Transverse colon (tissue), 4 donors: ENCODE measurements around the gene PARVA. TPM values are rescaled to one million over a fixed set of nuclear protein-coding genes. Genes with fewer than 3 reads are reported as not detected.

Experiments
- DNase-seq: peaks from one replicate; pipeline ENCODE4 v3.0.0-alpha.2; 2019
- H3K27ac ChIP-seq, 4 donors: fragments of 200-600 bp; sonication (generic); 2 replicates each; pipeline ENCODE4 v1.5.1; 2016 to 2018; ENCODE audit warnings: inconsistent platforms in 4 of 4
- H3K27me3 ChIP-seq: fragments of 200-600 bp; sonication (generic); 2 replicates; pipeline ENCODE4 v1.5.1; 2017; ENCODE audit warnings: inconsistent platforms
- H3K36me3 ChIP-seq, 4 donors: fragments of 200-600 bp; sonication (generic); 2 replicates each; pipeline ENCODE4 v1.5.1; 2017 to 2019; ENCODE audit warnings: inconsistent platforms in 4 of 4
- H3K4me1 ChIP-seq, 4 donors: fragments of 200-600 bp; sonication (generic); 2 replicates each; pipeline ENCODE4 v1.5.1; 2017 to 2020; ENCODE audit warnings: inconsistent platforms in 4 of 4
- H3K4me3 ChIP-seq, 4 donors: fragments of 200-600 bp; sonication (generic); 1 replicate in 1 of 4; 2 replicates in 3 of 4; pipeline versions ENCODE4 v1.5.1 to v1.6.1; 2017 to 2019; ENCODE audit warnings: inconsistent platforms in 4 of 4
- H3K9me3 ChIP-seq, 2 donors: fragments of 200-600 bp; sonication (generic); 2 replicates each; pipeline ENCODE4 v1.5.1; 2017 to 2019; ENCODE audit warnings: inconsistent platforms in 2 of 2
- EP300 ChIP-seq: sonication (generic); formaldehyde crosslinking; IDR thresholded peaks from one replicate; pipeline ENCODE4 v1.6.1; 2017; ENCODE audit warnings: antibody characterized with exemption, low read depth
- POLR2A ChIP-seq: fragments of 450-650 bp; IDR thresholded peaks from one replicate; pipeline ENCODE4 v1.6.1; 2016; ENCODE audit warnings: antibody characterized with exemption, mild to moderate bottlenecking, moderate library complexity
- POLR2AphosphoS5 ChIP-seq, 3 donors: sonication (generic); formaldehyde crosslinking; IDR thresholded peaks; one replicate each; pipeline ENCODE4 v1.6.1; 2016; ENCODE audit warnings: antibody characterized with exemption in 3 of 3
- WGBS, 2 donors: methylation state at CpG; one replicate each; pipeline ENCODE4 v1.1.5; 2018; ENCODE audit warnings: low coverage in 1 of 2; 5-methylcytosine and 5-hydroxymethylcytosine counted together
- in situ Hi-C, 4 donors: fragments of 200-750 bp; cut with MboI; loops; one replicate each; pipeline versions ENCODE4 v1.15.0 to v1.15.1; 2017; ENCODE audit warnings: low sequenced_read_pairs in 3 of 4, low pct_ligation_motif_present in 1 of 4, low pct_unique_long_range_greater_than_20kb in 1 of 4
- intact Hi-C: fragments of 100-400 bp; cut with DNase I; formaldehyde crosslinking; loops from one replicate; pipeline ENCODE4 v1.15.1; 2023; ENCODE audit warnings: low total_unique reads
- total RNA-seq, 4 donors: library from RNA; depleted of rRNA; stranded (reverse); fragments of >200 nt; gene quantifications; one replicate each; pipeline ENCODE4 v1.1.0, GENCODE V29; 2016
- TF ChIP-seq, protein P1 (sequence below), 5 experiments: fragments of 200-600 bp in 3 of 5; fragments of 450-650 bp in 2 of 5; sonication (generic) in 3 of 5; IDR thresholded peaks; 1 replicate in 2 of 5; 2 replicates in 3 of 5; pipeline ENCODE4 v1.5.1; 2016 to 2017; ENCODE audit warnings: antibody characterized with exemption in 5 of 5, inconsistent platforms in 3 of 5, mild to moderate bottlenecking in 2 of 5, moderate library complexity in 1 of 5

Gene PARVA
- total RNA-seq, 4 donors from 2014 or later: 34.3 to 82.0 (median 45.1) TPM

DNA sequence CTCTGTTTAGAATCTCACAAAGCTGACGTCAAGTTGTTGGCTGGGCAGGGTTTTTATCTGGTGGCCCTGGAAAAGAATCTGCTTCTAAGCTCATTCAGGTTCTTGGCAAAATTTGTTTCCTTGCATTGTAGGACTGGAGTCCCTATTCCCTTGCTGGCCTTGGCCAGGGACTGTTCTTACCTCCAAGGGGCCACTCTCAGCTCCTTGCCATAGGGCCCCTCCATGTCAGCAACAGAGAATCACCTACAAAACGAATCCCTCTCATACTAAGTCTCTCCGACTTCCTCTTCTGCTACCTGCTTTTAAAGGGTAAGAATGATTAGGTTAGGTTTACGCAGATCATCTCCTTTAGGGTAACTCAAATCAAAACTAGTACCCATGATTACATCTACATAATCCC lies 63.2 kb downstream of the PARVA start:
- no peak overlapping the region for H3K4me3 ChIP-seq
- peaks cover 0 to 30% (median 5%) of the 10 kb centered on the region in 4 donors for H3K4me1 ChIP-seq
- H3K27ac ChIP-seq: peak overlapping the region; percentile 65 to 70 (median 68)
- 88 to 100% methylated on average over 1 to 4 of the region's 4 CpGs for WGBS, 2 donors
- no peak for TF ChIP-seq EP300
- TF ChIP-seq POLR2AphosphoS5 (IDR thresholded peaks at IDR 0.05): no peak
- no peak for TF ChIP-seq POLR2A
- TF ChIP-seq, protein P1, sequence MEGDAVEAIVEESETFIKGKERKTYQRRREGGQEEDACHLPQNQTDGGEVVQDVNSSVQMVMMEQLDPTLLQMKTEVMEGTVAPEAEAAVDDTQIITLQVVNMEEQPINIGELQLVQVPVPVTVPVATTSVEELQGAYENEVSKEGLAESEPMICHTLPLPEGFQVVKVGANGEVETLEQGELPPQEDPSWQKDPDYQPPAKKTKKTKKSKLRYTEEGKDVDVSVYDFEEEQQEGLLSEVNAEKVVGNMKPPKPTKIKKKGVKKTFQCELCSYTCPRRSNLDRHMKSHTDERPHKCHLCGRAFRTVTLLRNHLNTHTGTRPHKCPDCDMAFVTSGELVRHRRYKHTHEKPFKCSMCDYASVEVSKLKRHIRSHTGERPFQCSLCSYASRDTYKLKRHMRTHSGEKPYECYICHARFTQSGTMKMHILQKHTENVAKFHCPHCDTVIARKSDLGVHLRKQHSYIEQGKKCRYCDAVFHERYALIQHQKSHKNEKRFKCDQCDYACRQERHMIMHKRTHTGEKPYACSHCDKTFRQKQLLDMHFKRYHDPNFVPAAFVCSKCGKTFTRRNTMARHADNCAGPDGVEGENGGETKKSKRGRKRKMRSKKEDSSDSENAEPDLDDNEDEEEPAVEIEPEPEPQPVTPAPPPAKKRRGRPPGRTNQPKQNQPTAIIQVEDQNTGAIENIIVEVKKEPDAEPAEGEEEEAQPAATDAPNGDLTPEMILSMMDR (IDR thresholded peaks at IDR 0.05): no peak
- H3K36me3 ChIP-seq: peaks cover 0 to 6% (median 0%) of the 10 kb centered on the region in 4 donors
- in situ Hi-C loops: no loop called here
- H3K9me3 ChIP-seq: no peaks in the 10 kb centered on the region
- no peak for DNase-seq
- intact Hi-C loops: no loop called here
- H3K27me3 ChIP-seq: no peaks in the 10 kb centered on the region

DNA sequence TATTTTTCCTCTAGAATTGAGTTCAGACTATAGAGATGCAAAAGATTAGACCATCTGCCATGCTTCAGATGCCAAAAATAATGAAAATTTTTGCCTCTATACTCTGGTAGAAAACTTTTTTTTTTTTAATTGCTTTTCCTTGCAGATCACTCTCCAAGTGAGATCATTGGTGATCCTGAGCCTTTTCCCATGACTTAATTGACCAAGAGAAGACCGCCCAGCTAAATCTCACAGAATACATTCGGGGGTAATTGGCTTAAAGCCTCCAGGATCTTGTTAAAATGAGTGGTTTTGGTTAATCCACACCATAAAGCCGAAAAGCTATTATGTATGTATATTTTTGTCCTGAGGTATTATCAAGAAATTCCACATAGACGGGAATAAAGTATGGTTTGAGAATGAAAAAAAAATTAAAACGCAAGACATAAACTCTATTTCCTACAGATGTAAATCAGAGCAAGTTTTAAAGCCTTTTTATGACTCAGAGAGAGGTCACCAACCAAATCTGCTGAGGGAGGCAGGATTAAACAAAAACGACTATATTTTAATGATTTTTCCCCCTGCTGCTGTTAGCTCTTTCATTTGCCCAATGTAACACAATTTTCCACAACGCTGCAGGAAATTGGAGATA lies 64.0 kb downstream of the PARVA start:
- Histone ChIP-seq H3K27me3 (no peaks in the 10 kb centered on the region), H3K9me3 (no peaks in the 10 kb centered on the region), H3K27ac (peak overlapping the region; percentile 36 to 67 (median 38)), H3K4me3 (no peak overlapping the region), H3K4me1 (peaks cover 0 to 25% (median 5%) of the 10 kb centered on the region in 4 donors), H3K36me3 (peaks cover 0 to 6% (median 0%) of the 10 kb centered on the region in 4 donors)
- 50 to 67% methylated on average over 6 to 7 of the region's 7 CpGs for WGBS, 2 donors
- in situ Hi-C loops (no loop called here), intact Hi-C loops (no loop called here)
- TF ChIP-seq, protein P1 (IDR thresholded peaks at IDR 0.05): no peak
- TF ChIP-seq POLR2A: no peak
- no peak for TF ChIP-seq EP300
- TF ChIP-seq POLR2AphosphoS5 (IDR thresholded peaks at IDR 0.05): no peak
- DNase-seq: no peak

DNA sequence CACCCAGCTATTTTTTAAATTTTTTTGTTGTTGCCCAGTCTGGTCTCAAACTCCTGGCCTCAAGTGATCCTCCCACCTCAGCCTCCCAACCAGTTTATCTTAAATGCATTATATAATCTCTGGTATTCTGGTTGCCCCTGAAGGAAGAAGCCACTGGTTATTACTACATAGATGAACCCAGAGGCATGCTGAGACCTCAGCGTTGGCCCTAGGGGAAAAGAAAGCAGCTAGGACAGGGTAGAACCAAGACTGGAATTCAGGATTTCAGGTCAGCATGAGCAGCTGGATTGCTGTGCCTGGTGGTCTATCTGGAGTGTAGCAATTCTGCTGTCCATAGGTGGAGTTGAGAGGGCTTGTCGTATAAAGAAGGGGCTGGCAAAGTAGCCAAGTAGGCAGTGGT lies 67.2 kb downstream of the PARVA start:
- DNase-seq: no peak
- H3K4me3 ChIP-seq: no peak overlapping the region
- H3K27me3 ChIP-seq: no peaks in the 10 kb centered on the region
- peaks cover 0 to 6% (median 0%) of the 10 kb centered on the region in 4 donors for H3K36me3 ChIP-seq
- peaks cover 0 to 12% (median 2%) of the 10 kb centered on the region in 4 donors for H3K4me1 ChIP-seq
- no peaks in the 10 kb centered on the region for H3K9me3 ChIP-seq
- in situ Hi-C loops (no loop called here), intact Hi-C loops (no loop called here)
- 59% methylated on average over 2 of the region's 2 CpGs; no CpG with 5 or more reads in 1 of the 2 donors for WGBS, 2 donors
- no peak overlapping the region for H3K27ac ChIP-seq
- TF ChIP-seq POLR2A (no peak), POLR2AphosphoS5 (IDR thresholded peaks at IDR 0.05) (no peak), EP300 (no peak)
- TF ChIP-seq, protein P1 (IDR thresholded peaks at IDR 0.05): no peak

DNA sequence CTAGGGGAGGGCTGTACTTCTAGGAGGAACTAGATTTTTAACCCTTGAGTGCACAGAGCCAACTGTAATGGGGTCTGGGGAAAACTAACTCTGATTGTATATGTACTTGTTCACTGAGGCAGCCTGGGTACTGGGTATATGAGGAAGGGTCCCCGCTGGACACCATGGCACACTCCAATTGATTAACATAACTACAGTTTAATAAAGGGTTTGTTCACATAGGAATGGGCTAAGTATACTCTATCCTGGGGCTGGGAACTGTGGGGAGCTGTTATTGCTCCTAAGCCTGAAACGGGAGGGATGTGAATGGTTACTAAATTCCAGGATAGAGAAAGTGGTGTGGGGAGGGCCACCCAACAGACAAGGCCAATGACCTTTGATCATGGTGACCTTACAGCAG lies 67.6 kb downstream of the PARVA start:
- Histone ChIP-seq H3K4me1 (peaks cover 0 to 8% (median 2%) of the 10 kb centered on the region in 4 donors), H3K27ac (peak overlapping the region in 1 of 4 donors; percentile 9), H3K4me3 (no peak overlapping the region), H3K27me3 (no peaks in the 10 kb centered on the region), H3K9me3 (no peaks in the 10 kb centered on the region), H3K36me3 (peaks cover 0 to 6% (median 0%) of the 10 kb centered on the region in 4 donors)
- WGBS, 2 donors: 50 to 87% methylated on average over 1 to 2 of the region's 2 CpGs
- TF ChIP-seq, protein P1 (IDR thresholded peaks at IDR 0.05): no peak
- TF ChIP-seq EP300 (no peak), POLR2AphosphoS5 (IDR thresholded peaks at IDR 0.05) (no peak), POLR2A (no peak)
- no peak for DNase-seq
- in situ Hi-C loops (no loop called here), intact Hi-C loops (no loop called here)
